ENCODE data around the gene RAD51B.

Gene RAD51B

DNA sequence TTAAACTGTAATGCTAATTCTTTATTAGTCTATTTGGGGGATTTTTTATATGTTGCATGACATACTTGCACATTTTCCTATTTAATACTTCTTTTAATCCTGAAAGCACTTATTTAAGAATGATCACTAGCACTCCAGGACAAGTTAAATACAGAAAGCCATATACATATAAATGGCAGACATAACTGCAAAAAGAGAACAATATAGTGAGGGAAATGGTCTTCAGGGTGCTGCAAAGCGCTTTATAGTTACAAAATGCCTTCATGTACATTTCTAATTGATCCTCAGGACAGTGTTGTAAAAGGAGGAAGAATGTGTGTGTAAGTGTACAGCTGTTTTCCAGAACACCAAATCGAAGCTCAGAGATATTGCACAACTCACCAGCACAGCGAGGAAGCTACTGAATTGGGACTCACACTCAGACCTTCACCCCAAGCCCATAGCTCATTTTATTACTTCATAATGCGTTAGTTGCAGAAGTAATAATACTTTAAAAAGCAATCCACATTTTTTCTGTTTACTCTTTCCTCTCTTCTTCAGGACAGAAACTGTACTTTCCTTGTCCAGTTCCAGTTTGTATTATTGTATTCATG, 428.2 kb downstream of the RAD51B start:
- no peak for TF ChIP-seq ZFX (IDR thresholded peaks at IDR 0.05)
- TF ChIP-seq, protein P1, sequence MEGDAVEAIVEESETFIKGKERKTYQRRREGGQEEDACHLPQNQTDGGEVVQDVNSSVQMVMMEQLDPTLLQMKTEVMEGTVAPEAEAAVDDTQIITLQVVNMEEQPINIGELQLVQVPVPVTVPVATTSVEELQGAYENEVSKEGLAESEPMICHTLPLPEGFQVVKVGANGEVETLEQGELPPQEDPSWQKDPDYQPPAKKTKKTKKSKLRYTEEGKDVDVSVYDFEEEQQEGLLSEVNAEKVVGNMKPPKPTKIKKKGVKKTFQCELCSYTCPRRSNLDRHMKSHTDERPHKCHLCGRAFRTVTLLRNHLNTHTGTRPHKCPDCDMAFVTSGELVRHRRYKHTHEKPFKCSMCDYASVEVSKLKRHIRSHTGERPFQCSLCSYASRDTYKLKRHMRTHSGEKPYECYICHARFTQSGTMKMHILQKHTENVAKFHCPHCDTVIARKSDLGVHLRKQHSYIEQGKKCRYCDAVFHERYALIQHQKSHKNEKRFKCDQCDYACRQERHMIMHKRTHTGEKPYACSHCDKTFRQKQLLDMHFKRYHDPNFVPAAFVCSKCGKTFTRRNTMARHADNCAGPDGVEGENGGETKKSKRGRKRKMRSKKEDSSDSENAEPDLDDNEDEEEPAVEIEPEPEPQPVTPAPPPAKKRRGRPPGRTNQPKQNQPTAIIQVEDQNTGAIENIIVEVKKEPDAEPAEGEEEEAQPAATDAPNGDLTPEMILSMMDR (conservative IDR thresholded peaks at IDR 0.05), result no peak
- H3K27ac ChIP-seq, result no peak overlapping the region

DNA sequence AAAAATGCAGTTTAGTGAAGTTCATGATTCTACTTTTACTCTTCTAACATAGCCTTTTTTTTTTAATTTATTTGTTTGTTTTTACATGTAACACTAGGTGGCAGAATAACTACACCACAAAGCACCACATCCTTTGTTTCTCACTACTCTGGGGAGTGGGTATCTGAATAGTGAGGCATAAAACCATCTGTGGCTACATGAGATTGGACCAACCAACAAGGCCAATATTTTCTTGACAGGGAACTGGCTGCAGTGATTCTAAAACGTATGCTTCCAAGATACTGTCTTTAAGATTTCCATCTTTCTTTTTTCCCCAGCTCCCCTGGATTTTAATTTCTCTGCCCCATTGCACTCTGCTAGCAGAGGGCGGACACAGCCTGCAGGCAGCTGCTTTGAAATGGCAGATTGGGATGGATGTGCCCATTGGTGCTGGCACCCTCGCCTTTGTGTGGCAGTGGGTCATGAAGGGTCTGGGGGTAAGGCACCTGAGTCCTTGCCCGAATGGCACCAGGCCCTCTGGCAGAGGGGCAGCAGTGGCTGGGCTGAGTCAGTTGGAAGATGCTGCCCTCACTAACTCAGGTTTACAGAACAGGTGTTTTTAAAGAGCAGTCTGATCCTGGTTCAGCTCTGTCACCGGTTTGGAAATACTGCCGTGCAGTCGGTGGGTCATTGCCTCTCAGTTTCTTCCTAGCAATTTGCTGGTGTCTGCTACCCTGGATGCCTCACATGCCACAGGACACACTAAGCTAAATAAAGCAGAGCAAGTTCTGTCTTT, 429.1 kb downstream of the RAD51B start:
- TF ChIP-seq, protein P1 (conservative IDR thresholded peaks at IDR 0.05), result peak; percentile 80
- TF ChIP-seq ZFX (IDR thresholded peaks at IDR 0.05), result no peak
- H3K27ac ChIP-seq, result 0 out of 2 replicates have a peak overlapping the region, but pooled peaks have one; percentile 2

DNA sequence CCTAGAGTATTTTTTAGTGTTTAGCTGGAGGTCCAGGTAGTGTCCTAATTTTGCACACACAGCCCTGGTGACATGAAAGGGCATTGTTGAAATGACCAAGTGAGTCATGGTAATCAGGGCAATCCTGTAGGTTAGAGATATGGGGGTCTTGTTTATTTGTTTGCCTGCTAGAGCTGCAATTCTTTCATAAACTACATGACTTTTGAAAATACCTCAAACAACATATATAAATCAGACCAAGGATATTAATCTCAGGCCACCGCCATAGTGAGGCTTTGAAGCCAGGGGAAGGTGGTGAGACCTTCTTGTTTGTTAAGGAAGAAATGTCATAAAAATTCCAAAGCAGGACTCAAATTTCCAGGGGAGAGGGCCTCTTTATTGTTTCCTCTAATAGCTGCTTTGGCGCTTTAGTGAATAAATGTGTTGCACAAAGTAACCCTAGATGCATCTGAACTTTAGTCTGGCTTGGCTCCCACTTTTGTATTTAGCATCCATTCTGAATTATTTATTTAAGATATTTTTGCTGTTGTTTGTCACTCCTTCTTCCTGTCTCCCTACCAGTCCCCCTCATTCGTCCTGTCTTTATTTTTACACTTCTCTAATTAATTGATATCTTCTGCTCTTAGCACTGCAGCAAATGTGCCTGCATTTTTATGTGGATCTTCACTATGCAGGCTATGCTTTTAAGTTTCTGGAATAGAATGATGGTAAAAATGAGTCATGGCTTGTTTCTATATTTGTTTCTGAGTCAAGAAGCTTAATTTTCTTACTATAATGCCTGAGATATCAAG, 430.3 kb downstream of the RAD51B start:
- H3K27ac ChIP-seq, result no peak overlapping the region
- TF ChIP-seq ZFX (IDR thresholded peaks at IDR 0.05), result no peak
- TF ChIP-seq, protein P1 (conservative IDR thresholded peaks at IDR 0.05), result no peak

DNA sequence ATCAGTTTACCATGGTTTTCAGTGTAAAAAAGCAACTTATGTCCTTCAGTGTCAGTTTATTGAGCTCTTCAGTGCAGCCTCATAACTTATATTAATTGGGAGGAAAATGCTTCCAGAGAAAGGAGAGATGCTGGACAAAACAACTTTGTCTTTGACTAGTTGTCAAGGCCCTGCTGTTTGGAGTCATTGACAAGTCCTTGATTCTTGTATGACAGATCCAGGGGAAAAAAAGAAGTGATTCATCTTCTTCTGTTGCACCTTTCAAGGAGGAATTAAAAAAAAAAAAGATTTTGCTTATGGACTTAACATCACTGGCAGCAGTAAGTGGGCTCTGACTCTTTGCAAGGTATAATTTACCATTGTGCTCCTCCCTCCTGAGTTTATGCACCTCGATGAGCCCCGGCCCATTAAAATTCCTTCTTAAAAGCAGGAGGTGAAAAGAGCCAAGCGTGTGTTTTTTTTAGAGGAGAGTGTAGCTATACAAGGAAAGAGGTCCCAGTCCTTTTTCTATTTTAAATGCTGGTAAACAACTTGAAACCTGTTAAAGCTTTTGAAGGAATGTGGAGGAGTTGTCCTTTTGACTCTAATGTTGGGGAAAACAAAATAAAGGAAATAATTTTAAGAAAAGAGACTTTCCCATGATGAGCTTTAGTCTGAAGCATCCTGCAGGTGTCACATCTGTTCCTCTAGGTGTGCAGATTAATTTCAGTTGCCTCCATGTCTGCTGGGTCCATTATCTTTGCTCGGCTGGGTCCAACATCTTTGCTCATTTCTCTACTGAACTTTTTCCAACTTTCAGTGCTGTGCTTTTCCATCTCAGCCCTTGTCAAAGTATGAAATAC, 431.6 kb downstream of the RAD51B start:
- no peak overlapping the region for H3K27ac ChIP-seq
- TF ChIP-seq, protein P1 (conservative IDR thresholded peaks at IDR 0.05), result no peak; the same call in 1 of the 2 replicates
- TF ChIP-seq ZFX (IDR thresholded peaks at IDR 0.05), result no peak

DNA sequence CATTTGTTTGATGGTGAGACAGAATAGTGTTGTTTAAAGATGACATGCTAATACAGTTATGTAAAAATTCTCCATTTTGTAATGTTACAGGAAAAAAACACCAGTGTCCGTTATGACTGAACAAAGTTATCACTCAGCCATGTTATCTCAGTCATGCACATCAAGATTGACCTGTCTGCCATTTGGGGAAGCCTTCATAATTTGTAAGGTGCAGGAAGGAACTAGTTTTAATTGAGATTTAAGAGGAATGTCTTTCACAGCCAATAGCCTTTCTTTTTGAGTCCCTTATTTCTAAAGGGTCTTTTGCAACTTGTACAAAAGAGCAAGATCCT, 432.2 kb downstream of the RAD51B start:
- TF ChIP-seq, protein P1 (conservative IDR thresholded peaks at IDR 0.05), result no peak
- TF ChIP-seq ZFX (IDR thresholded peaks at IDR 0.05), result no peak
- H3K27ac ChIP-seq, result no peak overlapping the region

DNA sequence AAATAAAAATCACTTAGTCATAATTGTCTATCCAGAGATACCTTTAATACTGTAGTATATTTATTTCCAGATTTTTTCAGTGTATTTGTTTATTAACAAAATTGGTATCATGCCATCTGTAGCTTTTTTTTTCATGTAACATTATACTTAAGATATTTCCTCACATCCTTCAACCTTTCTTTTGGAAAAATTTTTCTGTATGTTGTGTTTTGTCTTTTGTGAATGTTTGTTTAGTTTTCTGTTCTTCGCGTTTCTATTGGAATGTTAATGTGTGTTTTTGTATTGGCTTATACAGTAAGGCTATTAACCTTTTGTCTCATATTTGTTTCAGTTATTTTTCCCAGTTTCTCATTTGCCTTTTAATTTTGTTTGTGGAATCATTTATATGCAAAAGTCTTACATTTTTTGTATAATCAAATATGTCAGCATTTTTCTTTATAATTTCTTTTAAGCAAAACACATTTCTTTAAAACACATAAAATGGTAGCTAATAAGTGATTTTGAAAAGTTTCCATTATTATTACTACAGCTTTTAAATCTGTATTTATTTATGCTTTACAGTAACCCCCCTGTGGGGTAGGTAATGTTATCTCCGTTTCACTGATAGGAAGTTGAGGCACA, 433.7 kb downstream of the RAD51B start:
- no peak overlapping the region for H3K27ac ChIP-seq
- TF ChIP-seq ZFX (IDR thresholded peaks at IDR 0.05), result no peak
- TF ChIP-seq, protein P1 (conservative IDR thresholded peaks at IDR 0.05), result no peak

All from C4-2B (cell line).